Parathyroid adenoma (tissue), 2 donors: ENCODE results near the gene ZIC2.
"Not testable (repeated sequence)": the region's sequence is repeated elsewhere in the genome, so short reads cannot be mapped to it uniquely, and the experiment has no call there.

Experiments used
- H2AFZ ChIP-seq: fragments of 300-600 bp; sonication (generic); one replicate; pipeline ENCODE4 v1.7.0; 2017; ENCODE audit warnings: antibody characterized with exemption, mild to moderate bottlenecking
- H3K27ac ChIP-seq: fragments of 300-600 bp; sonication (generic); one replicate; pipeline ENCODE4 v1.7.0; 2017
- H3K27me3 ChIP-seq: fragments of 300-600 bp; sonication (generic); one replicate; pipeline ENCODE4 v1.7.0; 2017; ENCODE audit warnings: low read length; ENCODE audit not compliant: control insufficient read depth, insufficient read depth
- H3K36me3 ChIP-seq: fragments of 300-600 bp; sonication (generic); one replicate; pipeline ENCODE4 v1.7.0; 2017; ENCODE audit warnings: low read length; ENCODE audit not compliant: control insufficient read depth, insufficient read depth
- H3K4me1 ChIP-seq: fragments of 300-600 bp; sonication (generic); one replicate; pipeline ENCODE4 v1.7.0; 2017; ENCODE audit warnings: control low read depth
- H3K4me2 ChIP-seq: fragments of 300-600 bp; sonication (generic); one replicate; pipeline ENCODE4 v1.7.0; 2017; ENCODE audit warnings: low read length
- H3K4me3 ChIP-seq: fragments of 300-600 bp; sonication (generic); one replicate; pipeline ENCODE4 v1.7.0; 2017; ENCODE audit warnings: low read depth, low read length
- H3K79me2 ChIP-seq: fragments of 300-600 bp; sonication (generic); one replicate; pipeline ENCODE4 v1.7.0; 2017; ENCODE audit warnings: control low read depth
- H3K9ac ChIP-seq: fragments of 300-600 bp; sonication (generic); one replicate; pipeline ENCODE4 v1.7.0; 2017; ENCODE audit warnings: mild to moderate bottlenecking
- H3K9me3 ChIP-seq: fragments of 300-600 bp; sonication (generic); one replicate; pipeline ENCODE4 v1.7.0; 2017; ENCODE audit warnings: low read length; ENCODE audit not compliant: control insufficient read depth
- CTCF ChIP-seq: fragments of 300-600 bp; sonication (generic); IDR thresholded peaks from one replicate; pipeline ENCODE4 v1.7.0; 2017; ENCODE audit warnings: antibody characterized with exemption, mild to moderate bottlenecking
- donor health status: primary hyperparathyroidism.

Gene ZIC2

GRCh38 chr13:100022798-100023197 is 41.2 kb downstream of the ZIC2 start:
- Histone ChIP-seq H3K9me3 (no peaks in the 10 kb centered on the region), H3K27ac (no peak overlapping the region), H3K4me2 (no peak overlapping the region), H3K79me2 (no peaks in the 10 kb centered on the region), H3K4me1 (no peaks in the 10 kb centered on the region), H3K4me3 (no peak overlapping the region), H3K27me3 (no peaks in the 10 kb centered on the region), H2AFZ (no peak overlapping the region), H3K36me3 (no peaks in the 10 kb centered on the region), H3K9ac (no peak overlapping the region)
- TF ChIP-seq CTCF: no peak

- Histone ChIP-seq H2AFZ (no peak overlapping the region), H3K4me1 (no peaks in the 10 kb centered on the region), H3K4me3 (no peak overlapping the region), H3K79me2 (no peaks in the 10 kb centered on the region), H3K9me3 (no peaks in the 10 kb centered on the region), H3K36me3 (no peaks in the 10 kb centered on the region), H3K9ac (no peak overlapping the region), H3K27ac (no peak overlapping the region), H3K4me2 (no peak overlapping the region), H3K27me3 (no peaks in the 10 kb centered on the region)
- TF ChIP-seq CTCF: no peak
These were observed 42.4 kb downstream of the ZIC2 start for GRCh38 chr13:100024023-100024422.

GRCh38 chr13:100029933-100030332 is 48.3 kb downstream of the ZIC2 start:
- Histone ChIP-seq H3K4me1 (no peaks in the 10 kb centered on the region), H3K36me3 (no peaks in the 10 kb centered on the region), H2AFZ (no peak overlapping the region), H3K4me2 (no peak overlapping the region), H3K9me3 (no peaks in the 10 kb centered on the region), H3K4me3 (no peak overlapping the region), H3K79me2 (no peaks in the 10 kb centered on the region), H3K27me3 (no peaks in the 10 kb centered on the region), H3K27ac (no peak overlapping the region), H3K9ac (no peak overlapping the region)
- no peak for TF ChIP-seq CTCF

- not testable (repeated sequence) for H3K4me3 ChIP-seq, H3K27me3 ChIP-seq, H3K27ac ChIP-seq, H2AFZ ChIP-seq, H3K79me2 ChIP-seq, H3K4me1 ChIP-seq, H3K9me3 ChIP-seq, H3K36me3 ChIP-seq, H3K4me2 ChIP-seq, H3K9ac ChIP-seq
These were observed 51.1 kb downstream of the ZIC2 start for GRCh38 chr13:100032642-100033041.

GRCh38 chr13:100035936-100036335 is 54.4 kb downstream of the ZIC2 start:
- TF ChIP-seq CTCF: no peak
- no peaks in the 10 kb centered on the region for H3K4me1 ChIP-seq
- H2AFZ ChIP-seq: no peak overlapping the region
- no peaks in the 10 kb centered on the region for H3K27me3 ChIP-seq
- no peak overlapping the region for H3K4me3 ChIP-seq
- no peak overlapping the region for H3K4me2 ChIP-seq
- no peak overlapping the region for H3K27ac ChIP-seq
- H3K79me2 ChIP-seq: no peaks in the 10 kb centered on the region
- H3K36me3 ChIP-seq: no peaks in the 10 kb centered on the region
- H3K9ac ChIP-seq: no peak overlapping the region
- H3K9me3 ChIP-seq: no peaks in the 10 kb centered on the region
